ENCODE measurements around the gene DCLK2. TPM values are rescaled to one million over a fixed set of nuclear protein-coding genes. Genes with fewer than 3 reads are reported as not detected.

DCLK2 gene
- total RNA-seq, 1 experiment from 2014 or later: 1.2 TPM

DNA sequence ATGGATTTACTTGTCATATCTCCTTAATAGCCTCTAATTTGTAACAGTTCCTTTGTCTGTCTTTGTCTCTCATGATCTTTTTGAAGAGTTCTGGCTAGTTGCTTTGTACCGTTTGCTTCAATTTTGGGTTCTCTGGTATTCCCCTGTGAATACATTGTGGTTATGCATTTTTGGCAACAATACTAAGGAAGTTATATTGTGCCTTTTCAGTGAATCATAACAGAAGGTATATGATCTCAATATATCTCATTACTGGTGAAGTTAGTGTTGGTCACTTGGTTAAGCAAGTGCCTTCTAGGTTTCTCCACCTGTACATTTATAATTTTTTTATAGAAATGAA lies 48.6 kb downstream of the DCLK2 start:
- peak overlapping the region; percentile 54 for H3K27ac ChIP-seq (ENCODE audit: low read length)
- no peaks in the 10 kb centered on the region for H3K9me2 ChIP-seq (replicated peaks; ENCODE audit: low read length)
- peaks cover 34% of the 10 kb centered on the region for H3K4me1 ChIP-seq (ENCODE audit: insufficient read depth, low read length)
- no peaks in the 10 kb centered on the region for H3K27me3 ChIP-seq (ENCODE audit: low read length)
- DNase-seq (peak; percentile 75), ATAC-seq (peak; percentile 73)
- no TSS peak for BruUV-seq (replicated peaks)
- H2AFZ ChIP-seq (ENCODE audit: low read length): 0 out of 2 replicates have a peak overlapping the region, but pooled peaks have one; percentile 13
- intact Hi-C loops (cut with micrococcal nuclease): no loop called here
- no peaks in the 10 kb centered on the region for H3K79me2 ChIP-seq (ENCODE audit: low read length)
- no peaks in the 10 kb centered on the region for H4K20me1 ChIP-seq (ENCODE audit: low read length)
- peak overlapping the region; percentile 43; the same call in 1 of the 2 replicates for H3K4me3 ChIP-seq (ENCODE audit: low read length)
- H3K9me3 ChIP-seq (ENCODE audit: low read length): no peaks in the 10 kb centered on the region
- ChIA-PET POLR2A (ENCODE audit: unreplicated experiment) (no interaction called here), CTCF (no interaction called here)
- peaks cover 3% of the 10 kb centered on the region for H3F3A ChIP-seq (ENCODE audit: low read length, unreplicated experiment)
- TF ChIP-seq, protein P1, sequence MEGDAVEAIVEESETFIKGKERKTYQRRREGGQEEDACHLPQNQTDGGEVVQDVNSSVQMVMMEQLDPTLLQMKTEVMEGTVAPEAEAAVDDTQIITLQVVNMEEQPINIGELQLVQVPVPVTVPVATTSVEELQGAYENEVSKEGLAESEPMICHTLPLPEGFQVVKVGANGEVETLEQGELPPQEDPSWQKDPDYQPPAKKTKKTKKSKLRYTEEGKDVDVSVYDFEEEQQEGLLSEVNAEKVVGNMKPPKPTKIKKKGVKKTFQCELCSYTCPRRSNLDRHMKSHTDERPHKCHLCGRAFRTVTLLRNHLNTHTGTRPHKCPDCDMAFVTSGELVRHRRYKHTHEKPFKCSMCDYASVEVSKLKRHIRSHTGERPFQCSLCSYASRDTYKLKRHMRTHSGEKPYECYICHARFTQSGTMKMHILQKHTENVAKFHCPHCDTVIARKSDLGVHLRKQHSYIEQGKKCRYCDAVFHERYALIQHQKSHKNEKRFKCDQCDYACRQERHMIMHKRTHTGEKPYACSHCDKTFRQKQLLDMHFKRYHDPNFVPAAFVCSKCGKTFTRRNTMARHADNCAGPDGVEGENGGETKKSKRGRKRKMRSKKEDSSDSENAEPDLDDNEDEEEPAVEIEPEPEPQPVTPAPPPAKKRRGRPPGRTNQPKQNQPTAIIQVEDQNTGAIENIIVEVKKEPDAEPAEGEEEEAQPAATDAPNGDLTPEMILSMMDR (conservative IDR thresholded peaks at IDR 0.05; ENCODE audit: low read depth, low read length): no peak
- TF ChIP-seq EZH2phosphoT487 (IDR thresholded peaks at IDR 0.05; ENCODE audit: borderline replicate concordance, low read length) (no peak), EZH2 (IDR thresholded peaks at IDR 0.05; ENCODE audit: low read length, unreplicated experiment) (no peak)
- peak overlapping the region; percentile 75 for H3K4me2 ChIP-seq (ENCODE audit: low read length)
- H3K36me3 ChIP-seq (ENCODE audit: low read depth, low read length): no peaks in the 10 kb centered on the region; the same call in 1 of the 2 replicates
- H3K9ac ChIP-seq (ENCODE audit: low read length): no peak overlapping the region

DNA sequence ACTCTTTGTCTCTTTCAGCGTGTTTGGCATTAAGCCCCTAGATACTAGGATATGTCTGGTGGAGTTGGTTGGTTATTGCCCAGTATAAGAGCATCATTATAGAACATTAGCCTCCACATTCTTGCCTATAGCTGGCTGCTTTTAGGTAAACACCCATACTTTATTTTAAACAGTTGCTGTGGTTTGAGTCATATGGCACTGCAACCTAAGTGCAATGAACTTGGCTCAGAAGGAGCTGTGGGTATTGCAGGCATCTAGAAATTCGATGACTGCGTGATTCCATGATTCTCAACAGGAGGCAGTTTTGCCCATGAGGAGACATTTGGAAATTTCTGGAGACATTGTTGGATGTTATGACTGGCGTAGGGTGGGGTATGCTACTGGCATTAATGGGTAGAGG lies 49.5 kb downstream of the DCLK2 start:
- H3K4me2 ChIP-seq (ENCODE audit: low read length): peak overlapping the region; percentile 75
- no peaks in the 10 kb centered on the region for H3K9me3 ChIP-seq (ENCODE audit: low read length)
- TF ChIP-seq, protein P1 (conservative IDR thresholded peaks at IDR 0.05; ENCODE audit: low read depth, low read length): no peak
- TF ChIP-seq EZH2 (IDR thresholded peaks at IDR 0.05; ENCODE audit: low read length, unreplicated experiment) (no peak), EZH2phosphoT487 (IDR thresholded peaks at IDR 0.05; ENCODE audit: borderline replicate concordance, low read length) (no peak)
- H3K9ac ChIP-seq (ENCODE audit: low read length): no peak overlapping the region
- H3K4me3 ChIP-seq (ENCODE audit: low read length): no peak overlapping the region
- H3K27me3 ChIP-seq (ENCODE audit: low read length): no peaks in the 10 kb centered on the region
- H3K36me3 ChIP-seq (ENCODE audit: low read depth, low read length): no peaks in the 10 kb centered on the region
- no peaks in the 10 kb centered on the region for H3K79me2 ChIP-seq (ENCODE audit: low read length)
- DNase-seq: peak; percentile 64
- BruUV-seq (replicated peaks): no TSS peak
- peak; percentile 56 for ATAC-seq
- no peaks in the 10 kb centered on the region for H3K9me2 ChIP-seq (replicated peaks; ENCODE audit: low read length)
- peaks cover 3% of the 10 kb centered on the region for H3F3A ChIP-seq (ENCODE audit: low read length, unreplicated experiment)
- intact Hi-C loops (cut with micrococcal nuclease): no loop called here
- CTCF ChIA-PET: no interaction called here
- H4K20me1 ChIP-seq (ENCODE audit: low read length): no peaks in the 10 kb centered on the region
- no peak overlapping the region for H2AFZ ChIP-seq (ENCODE audit: low read length)
- H3K27ac ChIP-seq (ENCODE audit: low read length): peak overlapping the region; percentile 45
- peaks cover 34% of the 10 kb centered on the region for H3K4me1 ChIP-seq (ENCODE audit: insufficient read depth, low read length)
- POLR2A ChIA-PET (ENCODE audit: unreplicated experiment): no interaction called here

DNA sequence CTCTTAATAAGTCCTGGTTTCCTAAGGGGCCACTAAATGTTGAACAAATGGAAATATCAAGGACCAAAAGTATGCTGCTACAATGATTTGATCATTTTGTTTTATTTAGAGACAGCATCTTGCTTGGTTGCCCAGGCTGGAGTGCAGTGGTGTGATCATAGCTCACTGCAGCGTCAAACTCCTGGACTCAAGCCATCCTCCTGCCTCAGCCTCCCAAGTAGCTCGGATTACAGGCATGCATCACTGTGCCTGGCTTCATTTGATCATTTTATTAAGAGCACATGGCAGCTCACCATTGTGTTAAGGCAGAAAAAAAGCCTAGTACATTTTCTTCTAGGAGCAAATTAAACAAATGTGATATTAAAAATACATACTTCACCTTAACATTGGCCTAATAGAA lies 52.7 kb downstream of the DCLK2 start:
- H3K9ac ChIP-seq (ENCODE audit: low read length): no peak overlapping the region
- ATAC-seq (no peak), DNase-seq (peak; percentile 22)
- no peak for TF ChIP-seq EZH2 (IDR thresholded peaks at IDR 0.05; ENCODE audit: low read length, unreplicated experiment)
- TF ChIP-seq, protein P1 (conservative IDR thresholded peaks at IDR 0.05; ENCODE audit: low read depth, low read length): no peak
- no peak for TF ChIP-seq EZH2phosphoT487 (IDR thresholded peaks at IDR 0.05; ENCODE audit: borderline replicate concordance, low read length)
- no peak overlapping the region for H3K4me3 ChIP-seq (ENCODE audit: low read length)
- H3K4me2 ChIP-seq (ENCODE audit: low read length): no peak overlapping the region
- H3F3A ChIP-seq (ENCODE audit: low read length, unreplicated experiment): peaks cover 3% of the 10 kb centered on the region
- no peaks in the 10 kb centered on the region for H3K36me3 ChIP-seq (ENCODE audit: low read depth, low read length)
- H3K27ac ChIP-seq (ENCODE audit: low read length): no peak overlapping the region
- CTCF ChIA-PET: no interaction called here
- H3K9me2 ChIP-seq (replicated peaks; ENCODE audit: low read length): no peaks in the 10 kb centered on the region
- H3K79me2 ChIP-seq (ENCODE audit: low read length): no peaks in the 10 kb centered on the region
- intact Hi-C loops (cut with micrococcal nuclease): no loop called here
- POLR2A ChIA-PET (ENCODE audit: unreplicated experiment): no interaction called here
- H2AFZ ChIP-seq (ENCODE audit: low read length): no peak overlapping the region
- H3K4me1 ChIP-seq (ENCODE audit: insufficient read depth, low read length): peaks cover 44% of the 10 kb centered on the region
- H3K27me3 ChIP-seq (ENCODE audit: low read length): no peaks in the 10 kb centered on the region
- no TSS peak for BruUV-seq (replicated peaks)
- H3K9me3 ChIP-seq (ENCODE audit: low read length): no peaks in the 10 kb centered on the region
- H4K20me1 ChIP-seq (ENCODE audit: low read length): no peaks in the 10 kb centered on the region
